ENCODE data around the gene HMG20B. TPM values are rescaled to one million over a fixed set of nuclear protein-coding genes. Genes with fewer than 3 reads are reported as not detected.
A peak's percentile ranks its signal among the peaks of the same experiment; 100 is the strongest.

HMG20B gene
- total and polyA plus RNA-seq, 7 donors = 61.3 to 148 (median 105) TPM

GRCh38 chr19:3586127-3586626 lies 13.4 kb downstream of the HMG20B start:
- no peak for DNase-seq
- 33 to 34% methylated on average over 16 of the region's 16 CpGs for whole genome bisulfite sequencing, 2 donors
- peak overlapping the region in 1 of 4 donors; percentile 46 for H3K27ac ChIP-seq
- intact Hi-C loops (cut with DNase I) = no loop called here
- H3K27me3 ChIP-seq = peaks cover 16 to 27% (median 21%) of the 10 kb centered on the region in 3 donors
- TF ChIP-seq CTCF (IDR thresholded peaks at IDR 0.05) (peak; percentile 5 to 53 (median 27)), EP300 (IDR thresholded peaks at IDR 0.05) (no peak)
- H3K4me1 ChIP-seq = peaks cover 0 to 25% (median 23%) of the 10 kb centered on the region in 4 donors
- peak overlapping the region in 3 of 4 donors; percentile 16 to 39 (median 30) for H3K4me3 ChIP-seq
- H3K9me3 ChIP-seq = no peaks in the 10 kb centered on the region
- H3K36me3 ChIP-seq = no peaks in the 10 kb centered on the region

GRCh38 chr19:3586707-3587346 lies 14.1 kb downstream of the HMG20B start:
- 70 to 79% methylated on average over 31 of the region's 31 CpGs for WGBS, 2 donors
- Histone ChIP-seq H3K4me1 (peaks cover 0 to 25% (median 23%) of the 10 kb centered on the region in 4 donors), H3K9me3 (no peaks in the 10 kb centered on the region), H3K27me3 (peaks cover 16 to 27% (median 21%) of the 10 kb centered on the region in 3 donors), H3K4me3 (peak overlapping the region in 2 of 4 donors; percentile 10 to 13), H3K27ac (peak overlapping the region in 1 of 4 donors; percentile 46), H3K36me3 (no peaks in the 10 kb centered on the region)
- TF ChIP-seq POLR2AphosphoS5 (IDR thresholded peaks at IDR 0.05) (no peak), CTCF (IDR thresholded peaks at IDR 0.05) (no peak), POLR2A (IDR thresholded peaks at IDR 0.05) (no peak), EP300 (IDR thresholded peaks at IDR 0.05) (no peak)
- intact Hi-C loops (cut with DNase I) = no loop called here
- no peak for DNase-seq

- intact Hi-C loops (cut with DNase I) = no loop called here
- WGBS, 2 donors = 81 to 88% methylated on average over 11 of the region's 11 CpGs
Measured at GRCh38 chr19:3589439-3589838, 16.7 kb downstream of the HMG20B start.

GRCh38 chr19:3589949-3590348 lies 17.2 kb downstream of the HMG20B start:
- WGBS, 2 donors = 94 to 96% methylated on average over 22 of the region's 22 CpGs
- Histone ChIP-seq H3K9me3 (no peaks in the 10 kb centered on the region), H3K4me3 (no peak overlapping the region), H3K4me1 (peaks cover 0 to 24% (median 23%) of the 10 kb centered on the region in 4 donors), H3K27me3 (peaks cover 15 to 20% (median 16%) of the 10 kb centered on the region in 3 donors), H3K36me3 (no peaks in the 10 kb centered on the region), H3K27ac (no peak overlapping the region)
- TF ChIP-seq POLR2AphosphoS5 (IDR thresholded peaks at IDR 0.05) = no peak
- no peak for TF ChIP-seq CTCF (IDR thresholded peaks at IDR 0.05)
- TF ChIP-seq EP300 (IDR thresholded peaks at IDR 0.05) = no peak
- intact Hi-C loops (cut with DNase I) = no loop called here
- no peak for DNase-seq

More at GRCh38 chr19:3589439-3589838, 16.7 kb downstream of the HMG20B start:
- TF ChIP-seq POLR2AphosphoS5 (IDR thresholded peaks at IDR 0.05) = no peak
- no peak for TF ChIP-seq EP300 (IDR thresholded peaks at IDR 0.05)
- no peak for TF ChIP-seq POLR2A (IDR thresholded peaks at IDR 0.05)
- no peak for TF ChIP-seq CTCF (IDR thresholded peaks at IDR 0.05)
- H3K4me1 ChIP-seq = peaks cover 0 to 25% (median 23%) of the 10 kb centered on the region in 4 donors
- H3K27me3 ChIP-seq = peaks cover 16 to 25% (median 19%) of the 10 kb centered on the region in 3 donors
- no peak overlapping the region for H3K4me3 ChIP-seq
- H3K36me3 ChIP-seq = no peaks in the 10 kb centered on the region
- no peak for DNase-seq
- H3K27ac ChIP-seq = no peak overlapping the region
- no peaks in the 10 kb centered on the region for H3K9me3 ChIP-seq
